NT2/D1 (cell line): ENCODE data around the gene NRL.

Experiments used
- SUZ12 ChIP-seq: IDR thresholded peaks from 2 replicates; pipeline ENCODE4 v1.6.1; 2011; ENCODE audit not compliant: insufficient read length, insufficient read depth; ENCODE audit errors: extremely low read depth
- YY1 ChIP-seq: IDR thresholded peaks from 2 replicates; pipeline ENCODE4 v1.6.1; 2011; ENCODE audit not compliant: insufficient read length, insufficient read depth
- ZNF274 ChIP-seq: IDR thresholded peaks from 2 replicates; pipeline ENCODE4 v1.6.1; 2011; ENCODE audit warnings: mild to moderate bottlenecking, low read depth, low read length

DNA sequence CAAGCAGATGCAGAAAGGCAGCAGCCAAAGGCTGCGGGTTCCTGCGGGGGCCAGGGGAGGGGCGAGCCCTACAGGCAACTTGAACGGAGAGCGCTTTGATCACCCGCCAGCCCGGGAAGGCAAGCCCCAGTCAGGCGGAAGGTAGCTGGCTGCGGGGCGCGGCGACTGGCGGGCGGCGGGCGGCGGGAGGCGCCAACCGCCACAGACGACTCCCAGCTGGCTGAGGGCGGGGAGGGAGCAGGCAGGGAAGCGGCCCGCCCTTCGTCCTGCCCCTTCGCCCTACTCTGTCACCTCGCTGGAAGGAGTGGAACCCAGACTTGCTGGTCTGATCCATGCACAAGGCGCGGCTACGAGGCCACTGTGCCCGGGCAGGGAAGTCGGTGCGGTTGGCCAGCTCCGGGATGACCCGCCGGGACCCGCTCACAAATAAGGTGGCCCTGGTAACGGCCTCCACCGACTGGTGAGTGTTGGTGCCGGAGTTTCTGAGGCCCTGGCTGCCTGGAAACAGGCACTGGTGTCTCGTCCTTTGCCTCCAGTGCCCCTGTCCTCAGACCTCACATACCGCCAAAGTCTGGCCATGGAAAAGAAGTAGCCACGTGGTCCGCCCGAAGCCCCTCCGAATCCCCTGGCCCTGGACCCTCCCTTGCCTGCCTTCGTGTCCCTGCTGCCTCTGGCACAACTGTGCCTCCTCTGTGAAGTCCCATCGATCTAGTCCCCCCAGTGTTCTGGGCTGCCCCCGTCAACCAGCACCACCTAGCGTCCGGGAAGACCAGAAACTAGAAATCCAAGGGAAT lies 78.4 kb downstream of the NRL start:
- TF ChIP-seq YY1, result no peak
- TF ChIP-seq SUZ12, result no peak
- no peak for TF ChIP-seq ZNF274
